Urothelium cell line (cell line): ENCODE measurements around the gene TMPRSS7.
"Not testable (repeated sequence)": the region's sequence is repeated elsewhere in the genome, so short reads cannot be mapped to it uniquely, and the experiment has no call there.

Experiments
- DNase-seq: peaks from one replicate; pipeline ENCODE4 v3.0.0; 2011; ENCODE audit warnings: low spot score, mixed read lengths
- FAIRE-seq: peaks from 2 replicates; lab custom pipeline; 2011; peaks lifted over from hg19 to GRCh38; lab: Jason Lieb, UNC

Gene TMPRSS7

DNA sequence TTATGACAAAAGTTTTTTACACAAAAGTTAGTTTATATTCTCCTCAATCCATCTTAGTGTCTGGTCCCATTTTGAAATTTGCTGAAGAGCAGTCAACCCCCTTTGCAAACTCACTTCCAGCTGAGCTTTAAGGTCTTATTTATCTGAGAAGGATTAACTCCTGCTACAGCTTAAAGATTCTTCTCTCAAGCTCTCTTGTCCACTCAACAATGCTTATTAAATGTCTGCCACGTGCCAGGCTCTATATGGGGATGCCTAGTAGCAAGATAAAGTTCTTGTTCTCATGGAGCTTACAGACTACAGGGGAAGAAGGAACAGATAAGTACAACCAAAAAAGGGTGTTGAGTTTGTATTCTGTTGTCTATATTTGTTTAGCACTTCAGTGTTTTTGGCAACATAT, 18.7 kb downstream of the TMPRSS7 start:
- FAIRE-seq (no peak), DNase-seq (no peak)

DNA sequence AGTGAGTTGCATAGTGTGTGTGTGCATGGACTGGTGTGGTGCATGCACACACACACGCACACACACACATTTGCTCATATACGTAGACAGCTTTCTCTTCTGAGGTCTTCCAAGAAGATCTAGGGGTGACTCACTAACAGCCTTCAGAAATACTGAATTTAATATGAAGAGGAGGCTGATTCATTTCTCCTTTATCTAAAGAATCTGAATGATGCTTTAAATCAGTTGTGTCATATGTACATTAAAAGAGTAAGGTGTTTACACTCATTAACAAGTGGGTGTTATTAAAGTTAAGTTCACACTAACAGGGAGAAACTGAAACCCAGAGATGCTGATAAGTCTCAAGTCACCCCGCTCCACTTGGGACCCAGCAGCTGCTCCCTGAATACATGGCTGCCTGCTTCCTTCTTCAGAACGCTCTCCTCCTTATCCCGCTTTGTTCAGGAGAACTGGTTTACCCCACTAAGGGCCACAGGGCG, 22.0 kb downstream of the TMPRSS7 start:
- FAIRE-seq: no peak
- DNase-seq: no peak

DNA sequence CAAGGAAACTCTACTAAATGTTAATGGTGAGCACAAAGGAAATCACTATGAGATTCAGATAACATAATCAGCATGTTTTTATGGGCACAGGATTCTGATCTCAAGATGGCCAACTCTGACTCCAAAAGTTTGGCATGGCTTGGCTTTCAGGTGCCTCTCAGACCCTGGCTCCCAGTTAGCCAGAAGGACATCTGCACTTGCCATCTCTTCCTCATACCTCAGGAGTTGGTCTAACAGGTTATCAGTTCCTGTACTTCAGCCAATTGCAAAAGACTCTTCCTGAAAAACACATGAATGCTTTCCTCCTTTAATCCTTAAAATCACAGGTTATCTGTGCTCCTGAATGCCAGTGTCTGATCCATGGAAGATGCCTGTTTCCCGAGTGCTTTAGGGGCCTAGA, 25.0 kb downstream of the TMPRSS7 start:
- FAIRE-seq (peak; percentile 42), DNase-seq (no peak)

DNA sequence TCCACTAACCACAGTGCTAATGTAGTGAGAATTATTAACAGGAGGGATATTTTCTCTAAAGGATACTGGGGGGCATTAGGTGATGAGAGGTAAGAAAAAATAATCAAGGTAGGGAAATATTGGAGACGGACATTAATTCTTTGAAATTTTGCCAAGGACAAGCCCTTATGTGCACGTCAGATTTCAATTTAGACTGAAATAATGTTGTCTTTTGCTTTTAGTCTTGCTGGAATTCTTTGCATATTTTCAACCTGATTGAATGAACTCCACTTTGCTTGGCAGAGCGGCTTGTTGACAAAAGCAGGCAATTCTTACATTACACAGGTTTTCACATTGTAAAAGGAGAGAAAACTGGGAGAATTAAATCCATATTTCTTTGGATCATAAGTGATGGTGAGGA, 26.6 kb downstream of the TMPRSS7 start:
- FAIRE-seq: no peak
- no peak for DNase-seq

DNA sequence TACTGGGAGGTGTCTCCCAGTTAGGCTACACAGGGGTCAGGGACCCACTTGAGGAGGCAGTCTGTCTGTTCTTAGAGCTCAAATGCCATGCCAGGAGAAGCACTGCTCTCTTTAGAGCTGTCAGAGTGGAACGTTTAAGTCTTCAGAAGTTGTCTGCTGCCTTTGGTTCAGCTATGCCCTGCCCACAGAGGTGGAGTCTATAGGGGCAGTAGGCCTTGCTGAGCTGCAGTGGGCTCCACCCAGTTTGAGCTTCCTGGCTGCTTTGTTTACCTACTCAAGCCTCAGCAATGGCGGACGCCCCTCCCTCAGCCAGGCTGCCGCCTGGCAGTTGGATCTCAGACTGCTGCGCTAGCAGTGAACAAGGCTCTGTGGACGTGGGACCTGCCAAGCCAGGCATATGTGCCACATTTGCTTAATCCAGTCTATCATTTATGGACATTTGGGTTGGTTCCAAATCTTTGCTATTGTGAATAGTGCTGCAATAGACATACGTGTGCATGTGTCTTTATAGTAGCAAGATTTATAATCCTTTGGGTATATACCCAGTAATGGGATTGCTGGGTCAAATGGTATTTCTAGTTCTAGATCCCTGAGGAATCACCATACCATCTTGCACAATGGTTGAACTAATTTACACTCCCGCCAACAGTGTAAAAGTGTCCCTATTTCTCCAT, 38.0 kb downstream of the TMPRSS7 start:
- FAIRE-seq: not testable (repeated sequence)

DNA sequence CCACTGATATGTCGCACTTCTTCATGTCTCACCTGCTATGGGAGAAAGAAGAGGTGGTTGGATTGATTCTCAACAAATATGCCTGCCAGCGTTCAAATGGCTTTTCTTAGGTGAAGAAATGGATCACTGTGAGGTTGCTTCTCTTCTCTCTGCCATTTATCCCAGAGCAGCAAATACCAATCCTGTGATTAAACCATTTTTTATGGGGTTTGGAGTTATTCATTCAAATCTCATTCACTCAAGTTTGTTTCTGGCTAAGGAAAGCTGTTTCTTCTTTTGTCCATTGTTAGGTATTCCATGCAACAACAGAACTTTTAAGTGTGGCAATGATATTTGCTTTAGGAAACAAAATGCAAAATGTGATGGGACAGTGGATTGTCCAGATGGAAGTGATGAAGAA, 39.5 kb downstream of the TMPRSS7 start:
- FAIRE-seq: no peak
- no peak for DNase-seq

More for the DNA sequence above, 38.0 kb downstream of the TMPRSS7 start:
- not testable (repeated sequence) for DNase-seq

DNA sequence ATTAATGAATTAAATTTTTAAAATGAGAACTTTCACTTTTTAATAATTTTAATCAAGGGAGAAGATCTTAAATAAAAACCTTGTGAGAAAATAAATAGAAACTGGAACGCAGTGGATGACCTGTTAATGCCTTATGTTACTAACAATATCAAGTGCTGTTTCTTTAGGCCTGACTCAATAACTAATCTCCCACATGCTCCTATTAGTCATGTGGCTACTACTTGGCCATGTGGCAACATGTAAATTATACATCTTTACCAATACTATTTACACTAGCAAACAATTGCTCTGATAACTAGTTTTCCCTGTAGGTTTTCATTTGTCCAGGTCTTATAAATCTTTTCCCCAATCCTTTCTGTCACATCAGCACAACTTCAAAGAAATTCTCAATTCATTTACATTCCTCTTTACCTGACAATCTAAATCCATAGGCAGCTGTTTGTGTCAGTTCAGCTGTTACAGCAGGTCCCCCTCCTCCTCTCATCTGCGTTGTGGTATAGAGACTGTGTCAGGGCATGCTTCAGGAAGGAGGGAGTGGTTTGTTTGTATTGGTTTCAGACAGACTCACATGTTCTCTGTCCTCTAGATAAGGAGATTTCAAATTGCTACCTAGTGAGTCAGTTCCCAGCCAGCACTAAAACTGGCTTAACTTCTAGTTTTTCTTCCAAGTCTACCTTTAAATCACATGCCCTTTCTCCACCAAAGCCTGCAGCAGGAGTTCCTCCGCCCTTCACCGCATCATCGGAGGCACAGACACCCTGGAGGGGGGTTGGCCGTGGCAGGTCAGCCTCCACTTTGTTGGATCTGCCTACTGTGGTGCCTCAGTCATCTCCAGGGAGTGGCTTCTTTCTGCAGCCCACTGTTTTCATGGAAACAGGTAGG, 40.3 kb downstream of the TMPRSS7 start:
- peak; percentile 90 for DNase-seq
- FAIRE-seq: peak; percentile 77

DNA sequence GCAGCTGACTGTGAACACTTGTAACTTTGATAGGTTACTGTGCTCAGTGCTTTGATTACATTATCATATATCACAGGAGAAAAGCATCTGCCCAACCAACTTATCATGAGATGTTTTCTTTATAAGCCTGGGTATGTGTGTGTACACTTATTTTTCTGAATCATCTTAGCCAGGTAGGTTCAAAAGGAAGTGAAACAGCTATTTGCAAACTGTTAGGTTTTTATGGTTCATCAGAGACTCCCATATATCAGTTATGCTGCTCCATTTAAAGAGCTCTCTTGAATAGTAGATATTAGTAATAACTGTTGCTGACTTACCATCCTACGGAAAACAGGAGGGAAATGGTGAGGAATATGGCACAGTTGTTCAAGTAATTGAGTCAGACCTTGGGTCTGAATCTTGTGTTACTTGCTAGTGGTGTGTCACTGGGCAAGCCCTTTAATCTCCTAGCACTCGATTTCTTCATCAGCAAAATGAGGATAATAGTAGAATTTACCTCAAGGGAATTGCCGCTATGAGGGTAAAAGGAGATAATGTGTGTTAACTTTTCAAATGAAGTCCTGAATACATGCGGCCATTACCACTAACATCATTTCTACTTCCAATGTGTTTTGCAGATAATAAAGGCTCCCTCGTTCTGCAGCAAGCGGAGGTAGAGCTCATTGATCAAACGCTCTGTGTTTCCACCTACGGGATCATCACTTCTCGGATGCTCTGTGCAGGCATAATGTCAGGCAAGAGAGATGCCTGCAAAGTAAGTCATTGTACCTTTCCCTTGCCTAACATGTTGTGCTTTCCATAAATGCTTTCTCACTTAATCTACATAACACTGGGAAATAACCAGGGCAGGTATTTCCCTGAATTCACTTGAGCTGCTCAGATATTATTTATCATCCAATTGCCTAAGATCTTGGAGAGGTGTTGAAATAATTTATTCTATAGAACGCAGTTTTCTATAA, 43.9 kb downstream of the TMPRSS7 start:
- no peak for FAIRE-seq
- no peak for DNase-seq

DNA sequence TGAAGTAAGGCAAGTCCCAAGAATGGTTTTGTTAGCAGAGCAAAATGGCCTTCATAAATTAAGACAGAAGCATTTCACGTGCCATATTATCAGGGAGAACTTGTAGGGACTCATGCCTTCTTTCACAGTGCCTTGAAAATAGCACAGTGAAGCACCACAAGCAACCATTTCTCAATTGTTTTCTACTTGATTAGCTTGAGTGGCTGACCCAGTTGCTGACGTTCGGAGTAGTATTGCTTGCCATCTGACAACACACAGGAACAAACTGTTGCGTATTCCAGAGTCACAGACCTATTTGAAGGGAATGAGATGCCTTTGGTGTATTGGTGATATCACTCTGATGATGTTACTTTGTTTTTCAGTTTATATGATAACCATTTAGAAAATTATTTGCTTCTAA, 48.7 kb downstream of the TMPRSS7 start:
- FAIRE-seq (no peak), DNase-seq (no peak)

DNA sequence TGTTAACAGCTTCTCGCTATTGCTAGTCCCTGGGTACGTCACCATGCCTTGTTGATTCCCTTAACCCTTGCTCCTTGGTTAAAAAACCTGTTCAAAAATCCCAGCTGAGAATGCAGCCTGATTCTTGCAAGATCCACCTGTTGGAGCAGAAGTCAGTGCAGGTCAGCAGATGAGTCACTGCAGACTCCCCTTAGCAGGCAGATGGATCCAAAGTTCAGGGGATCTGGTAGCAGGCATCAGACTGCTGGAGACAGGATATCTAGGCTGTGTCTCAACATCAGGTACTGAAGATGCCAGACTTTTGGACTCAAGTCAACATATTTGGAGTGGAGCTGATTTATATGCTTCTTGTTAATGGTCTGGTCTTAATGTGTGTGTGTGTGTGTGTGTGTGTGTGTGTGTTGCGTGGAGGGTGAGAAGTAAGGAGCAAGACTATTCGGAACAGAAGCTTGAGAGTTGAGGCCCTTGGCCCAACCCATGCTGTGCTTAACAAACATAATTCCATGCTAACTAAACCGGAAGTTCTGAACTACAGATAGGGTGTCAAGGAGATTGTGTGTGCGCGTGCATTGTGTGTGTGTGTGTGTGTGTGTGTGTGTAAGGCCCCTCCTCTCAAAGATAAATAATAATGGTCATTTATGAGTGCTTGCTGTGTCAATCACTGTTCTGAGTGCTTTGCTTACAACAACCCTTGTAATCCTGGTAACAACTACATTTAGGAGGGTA, 50.6 kb downstream of the TMPRSS7 start:
- DNase-seq (no peak), FAIRE-seq (peak; percentile 5)

DNA sequence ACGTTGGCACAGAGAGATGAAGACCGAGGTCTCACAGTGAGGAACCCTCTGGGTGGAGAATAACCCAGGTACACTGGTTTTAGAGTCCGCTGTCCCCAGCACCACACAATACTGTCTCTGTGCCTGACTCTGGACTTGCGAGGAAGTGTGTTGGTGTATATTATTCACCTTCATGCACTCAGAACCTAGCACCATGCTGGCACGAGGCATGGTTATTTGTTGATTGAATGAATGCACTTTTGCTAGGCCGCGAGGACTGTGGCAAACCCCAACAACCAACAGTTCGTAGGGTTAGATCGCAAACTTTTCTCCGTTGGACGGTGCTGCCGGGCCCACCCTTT, 51.2 kb downstream of the TMPRSS7 start:
- no peak for DNase-seq
- peak; percentile 40 for FAIRE-seq

DNA sequence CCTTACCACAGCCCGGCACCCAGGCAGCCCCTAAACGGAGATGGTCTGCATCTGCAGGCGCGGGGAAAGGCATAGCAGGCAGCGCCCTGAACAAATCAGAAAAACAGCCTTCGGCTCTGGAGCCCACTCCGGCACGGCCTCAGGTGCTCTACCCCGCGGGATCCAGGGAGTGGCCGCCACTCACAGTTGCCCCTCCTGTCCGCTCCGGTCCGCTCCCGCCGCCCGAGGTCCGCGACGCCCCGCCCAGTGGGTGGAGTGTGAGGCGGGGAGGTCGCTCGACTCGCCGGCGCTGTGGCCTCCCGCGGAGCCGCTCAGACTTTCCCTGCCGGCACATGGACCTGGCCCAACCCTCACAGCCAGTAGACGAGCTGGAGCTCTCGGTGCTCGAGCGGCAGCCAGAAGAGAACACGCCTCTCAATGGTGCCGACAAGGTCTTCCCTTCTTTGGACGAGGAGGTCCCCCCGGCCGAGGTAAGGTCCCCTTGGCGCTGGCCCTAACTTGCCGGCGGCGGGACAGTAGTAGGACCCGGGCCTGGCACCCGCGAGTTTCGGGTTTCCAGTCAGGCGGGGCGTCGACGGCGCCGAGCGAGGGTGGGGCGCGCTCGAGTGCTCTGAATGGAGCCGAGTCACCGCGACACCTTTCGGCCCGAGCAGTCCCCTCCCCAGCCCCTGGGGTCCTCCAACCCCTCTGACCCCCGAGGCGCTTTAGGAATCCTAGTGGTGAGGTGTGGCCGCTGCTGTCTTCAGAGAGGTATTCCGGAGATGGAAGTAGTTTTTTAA, 51.7 kb downstream of the TMPRSS7 start, which contains the start of gene C3orf52:
C3orf52 (plus strand) TSS at position 314 of the 779 bp plus-strand sequence; CDS start at position 333, 19 bp downstream.
- peak; percentile 62 for FAIRE-seq
- peak; percentile 80 for DNase-seq

DNA sequence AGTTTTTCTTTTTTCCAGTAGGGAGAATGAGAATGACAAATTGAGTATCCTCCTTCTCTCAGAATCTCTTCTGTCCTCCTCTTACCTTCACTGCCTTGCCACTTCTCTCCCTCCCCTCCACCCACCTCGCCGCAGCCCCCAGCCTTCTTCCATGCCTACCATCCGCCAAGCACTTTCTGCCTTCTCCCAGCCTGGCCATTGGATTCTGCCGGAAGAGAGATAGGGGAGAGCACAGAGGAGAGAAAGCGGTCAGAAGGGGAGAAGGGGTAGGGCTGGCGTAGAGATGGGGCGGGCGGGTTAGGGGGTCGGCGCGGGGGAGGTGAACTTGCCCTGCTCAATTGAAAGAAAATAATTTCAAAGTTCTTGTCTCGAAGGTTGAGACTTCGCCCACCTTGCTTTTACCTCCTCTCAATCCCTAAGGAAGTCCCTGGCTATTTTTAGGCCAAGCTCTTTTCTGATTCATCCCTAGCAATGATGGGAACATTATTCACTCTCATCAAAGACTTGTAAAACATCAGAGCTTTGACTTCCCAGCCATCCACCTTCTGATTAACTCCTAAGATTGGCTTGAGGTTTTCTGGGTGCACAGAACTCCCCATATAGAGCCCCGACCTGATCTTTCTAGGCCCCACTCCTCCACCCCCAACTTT, 52.5 kb downstream of the TMPRSS7 start:
- no peak for DNase-seq
- peak; percentile 74 for FAIRE-seq

DNA sequence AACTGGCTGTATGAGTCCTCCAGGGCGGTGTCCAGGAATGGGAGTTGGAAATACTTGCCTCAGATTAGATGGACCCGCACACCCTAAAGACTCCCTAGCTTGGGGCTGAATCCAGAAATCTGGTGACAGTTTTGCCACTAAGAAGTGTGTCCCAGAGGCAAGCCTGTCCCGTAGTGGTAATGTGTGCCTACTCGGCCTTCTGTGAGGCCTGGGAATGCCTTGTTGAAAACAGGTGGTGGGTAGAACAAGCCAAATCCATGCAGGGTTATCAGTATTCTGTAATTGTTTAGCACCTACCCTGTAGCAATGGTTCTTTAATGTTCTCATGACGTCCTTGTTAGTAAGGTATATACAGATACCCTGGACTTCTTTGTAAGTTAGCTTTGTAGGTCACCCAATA, 53.2 kb downstream of the TMPRSS7 start:
- no peak for FAIRE-seq
- no peak for DNase-seq

DNA sequence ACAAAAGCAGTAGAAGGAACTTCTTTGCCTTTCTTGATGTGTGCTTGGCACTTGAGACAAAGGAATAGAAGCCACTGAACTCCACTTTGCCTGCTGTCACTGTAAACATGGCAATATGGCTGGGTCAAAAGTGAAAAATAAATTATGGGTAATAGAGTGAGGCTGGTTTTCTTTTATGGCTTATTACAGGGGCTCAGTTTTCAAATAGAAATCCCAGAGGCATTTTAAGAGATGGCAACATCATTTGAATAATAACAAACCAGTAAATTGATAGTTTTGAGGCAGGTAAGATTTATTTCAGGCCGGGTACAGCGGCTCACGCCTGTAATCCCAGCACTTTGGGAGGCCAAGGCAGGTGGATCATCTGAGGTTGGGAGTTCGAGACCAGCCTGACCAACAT, 54.4 kb downstream of the TMPRSS7 start:
- no peak for DNase-seq
- FAIRE-seq: no peak

DNA sequence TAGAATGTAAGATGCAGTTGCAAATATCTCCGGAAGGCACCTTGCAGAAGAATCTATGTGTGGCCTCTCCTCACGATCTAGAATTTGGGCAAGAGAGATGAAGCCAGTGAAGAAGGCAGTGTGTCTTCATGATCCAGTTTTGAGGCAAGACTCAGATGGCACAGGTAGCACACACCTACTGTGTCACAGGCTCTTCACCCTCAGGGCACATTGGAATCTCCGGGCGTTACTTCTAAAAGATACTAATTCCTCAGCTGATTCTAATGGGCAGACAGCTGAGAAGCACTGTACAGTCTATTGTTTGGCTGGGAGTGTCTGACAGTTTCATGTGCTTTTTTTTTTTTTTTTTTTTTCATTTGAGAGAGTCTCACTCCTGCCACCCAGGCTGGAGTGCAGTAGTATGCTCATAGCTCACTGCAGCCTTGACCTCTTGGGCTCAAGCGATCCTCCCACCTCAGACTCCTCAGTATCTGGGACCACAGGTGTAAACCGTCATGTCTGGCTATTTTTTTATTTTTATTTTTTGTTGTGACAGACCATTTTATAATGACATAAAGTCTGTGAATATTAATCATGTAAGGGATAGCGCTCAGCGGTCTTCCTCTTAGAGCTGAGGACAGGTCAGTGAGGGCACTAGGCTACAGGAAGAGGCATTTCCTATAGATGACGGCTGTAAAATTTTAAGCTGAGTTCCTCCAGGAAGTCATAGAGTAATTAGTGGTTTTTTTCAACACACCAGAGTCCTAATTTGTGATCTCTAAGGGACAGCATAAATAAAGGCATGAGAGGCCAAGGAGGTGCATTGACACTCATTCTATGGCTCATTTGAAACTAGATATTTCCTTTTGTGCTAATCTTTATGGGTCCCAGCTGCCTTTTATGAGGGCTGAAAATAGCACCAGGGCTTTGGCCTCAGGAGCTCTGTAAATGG, 55.7 kb downstream of the TMPRSS7 start:
- no peak for DNase-seq

DNA sequence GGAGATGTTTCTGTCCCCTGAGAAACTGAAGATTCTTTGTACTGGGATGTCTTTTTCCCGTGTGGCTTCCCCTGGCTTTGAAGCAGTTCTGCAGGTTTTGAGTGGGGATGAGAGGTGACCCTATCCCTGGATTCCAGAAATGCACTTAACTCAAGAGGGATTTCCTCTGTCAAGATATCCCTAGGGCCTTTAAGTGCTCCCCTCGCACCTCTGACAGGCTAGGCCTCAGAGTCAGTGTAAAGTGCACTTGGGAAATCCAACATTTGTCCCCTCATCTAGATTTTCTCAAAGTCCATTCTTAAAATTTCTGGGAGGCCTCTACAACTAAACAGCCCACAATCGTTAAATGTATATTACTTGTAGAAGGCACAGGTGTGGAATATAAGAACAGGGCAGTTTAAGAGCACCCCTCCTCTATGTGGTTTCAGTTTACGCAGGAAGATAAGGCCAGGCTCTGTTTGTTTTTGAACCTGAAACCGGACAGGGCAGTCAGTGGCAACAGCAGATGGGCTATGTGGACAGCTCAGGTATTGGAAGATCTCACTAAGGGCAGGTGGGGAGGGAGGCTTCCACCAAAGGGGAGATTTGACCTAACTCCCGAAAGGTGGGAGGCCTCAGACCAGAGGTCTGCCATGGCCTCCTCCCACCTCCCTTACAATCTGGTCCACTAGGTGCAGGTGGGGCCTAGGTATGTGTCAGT, 56.5 kb downstream of the TMPRSS7 start:
- FAIRE-seq (no peak), DNase-seq (no peak)

More for the DNA sequence above, 55.7 kb downstream of the TMPRSS7 start:
- no peak for FAIRE-seq
